Measurements from ENCODE around the gene PICK1. TPM values are rescaled to one million over a fixed set of nuclear protein-coding genes. Genes with fewer than 3 reads are reported as not detected.

The PICK1 gene
- polyA plus RNA-seq, 1 donor from 2014 or later = 101 TPM

- no peak overlapping the region for H3K4me3 ChIP-seq (ENCODE audit: low read length)
- H3K9me3 ChIP-seq (ENCODE audit: low read length) = no peaks in the 10 kb centered on the region
- H3F3A ChIP-seq (ENCODE audit: insufficient read depth, low read length, poor library complexity, severe bottlenecking) = no peaks in the 10 kb centered on the region
- H3K79me2 ChIP-seq (replicated peaks; ENCODE audit: insufficient read depth, low read length) = no peaks in the 10 kb centered on the region
- H2AFZ ChIP-seq (ENCODE audit: low read depth, low read length) = no peak overlapping the region
- H3K27me3 ChIP-seq (ENCODE audit: insufficient read depth, low read depth, low read length) = no peaks in the 10 kb centered on the region
- H3K36me3 ChIP-seq (ENCODE audit: insufficient read depth, low read length) = no peaks in the 10 kb centered on the region
- no peak overlapping the region for H3K9ac ChIP-seq (ENCODE audit: low read length)
- H3K9me2 ChIP-seq (ENCODE audit: insufficient read depth, low read length) = no peaks in the 10 kb centered on the region
- TF ChIP-seq REST (IDR thresholded peaks at IDR 0.05; ENCODE audit: borderline replicate concordance) = no peak
- no peak for TF ChIP-seq CTCF (IDR thresholded peaks at IDR 0.05; ENCODE audit: poor library complexity, severe bottlenecking)
- no peaks in the 10 kb centered on the region for H4K20me1 ChIP-seq (ENCODE audit: insufficient read depth)
- no peak overlapping the region for H3K27ac ChIP-seq (ENCODE audit: low read length)
- H3K4me2 ChIP-seq (ENCODE audit: low read length) = no peak overlapping the region
Measured at GRCh38 chr22:38067761-38068360, 10.7 kb downstream of the PICK1 start.

GRCh38 chr22:38068641-38069371 is 11.6 kb downstream of the PICK1 start:
- Histone ChIP-seq H4K20me1 (ENCODE audit: insufficient read depth) (no peaks in the 10 kb centered on the region), H3K27ac (ENCODE audit: low read length) (peak overlapping the region; percentile 43), H3K79me2 (replicated peaks; ENCODE audit: insufficient read depth, low read length) (no peaks in the 10 kb centered on the region), H3K36me3 (ENCODE audit: insufficient read depth, low read length) (no peaks in the 10 kb centered on the region), H3K9me2 (ENCODE audit: insufficient read depth, low read length) (no peaks in the 10 kb centered on the region), H3F3A (ENCODE audit: insufficient read depth, low read length, poor library complexity, severe bottlenecking) (no peaks in the 10 kb centered on the region), H3K4me3 (ENCODE audit: low read length) (no peak overlapping the region), H2AFZ (ENCODE audit: low read depth, low read length) (no peak overlapping the region), H3K4me2 (ENCODE audit: low read length) (no peak overlapping the region), H3K9ac (ENCODE audit: low read length) (peak overlapping the region; percentile 31), H3K27me3 (ENCODE audit: insufficient read depth, low read depth, low read length) (no peaks in the 10 kb centered on the region), H3K9me3 (ENCODE audit: low read length) (no peaks in the 10 kb centered on the region)
- no peak for TF ChIP-seq EP300 (conservative IDR thresholded peaks at IDR 0.05; ENCODE audit: poor library complexity, severe bottlenecking)
- no peak for TF ChIP-seq TAF1 (IDR thresholded peaks at IDR 0.05; ENCODE audit: low read depth)
- TF ChIP-seq RAD21 (conservative IDR thresholded peaks at IDR 0.05) = no peak
- no peak for TF ChIP-seq REST (IDR thresholded peaks at IDR 0.05; ENCODE audit: borderline replicate concordance)
- no peak for TF ChIP-seq POLR2AphosphoS5 (IDR thresholded peaks at IDR 0.05)
- no peak for TF ChIP-seq EZH2 (IDR thresholded peaks at IDR 0.05; ENCODE audit: borderline replicate concordance, insufficient read depth, low read length, poor library complexity, severe bottlenecking)
- TF ChIP-seq MXI1 (conservative IDR thresholded peaks at IDR 0.05; ENCODE audit: poor library complexity, severe bottlenecking) = no peak
- no peak for TF ChIP-seq SMC3 (conservative IDR thresholded peaks at IDR 0.05; ENCODE audit: poor library complexity)
- TF ChIP-seq CTCF (IDR thresholded peaks at IDR 0.05; ENCODE audit: poor library complexity, severe bottlenecking) = no peak
